22Rv1 (cell line): ENCODE measurements around the gene SPTLC3.

ENCODE experiments used
- H3K27ac ChIP-seq: fragments of 450-650 bp; 2 replicates; pipeline ENCODE4 v1.5.1; 2017
- ZFX ChIP-seq: fragments of 450-650 bp; IDR thresholded peaks from 2 replicates; pipeline ENCODE4 v1.6.1; 2017; ENCODE audit warnings: antibody characterized with exemption, borderline replicate concordance
- TF ChIP-seq, protein P1 (sequence below): fragments of 450-650 bp; IDR thresholded peaks from 2 replicates; pipeline ENCODE4 v1.5.1; 2017; ENCODE audit warnings: mild to moderate bottlenecking

The SPTLC3 gene

DNA sequence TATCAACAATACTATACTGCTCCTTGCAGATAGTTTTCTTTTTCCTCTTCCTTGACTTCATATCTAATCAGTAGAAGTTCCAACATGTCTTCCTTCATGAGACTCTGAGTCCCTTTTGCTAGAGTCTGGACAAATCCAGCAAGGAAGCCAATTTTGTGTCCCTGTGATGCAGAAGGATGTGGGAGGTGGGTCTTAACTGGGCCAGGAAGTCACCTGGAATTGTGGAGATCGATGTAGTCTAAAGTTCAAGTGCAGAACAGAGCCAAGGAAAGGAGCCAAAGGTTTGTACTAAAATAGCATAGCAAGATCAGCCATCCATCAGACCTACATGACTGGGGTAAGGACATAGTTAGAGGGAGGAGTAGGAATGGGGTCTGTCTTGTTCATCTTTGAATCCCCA is 37.6 kb downstream of the SPTLC3 start:
- H3K27ac ChIP-seq: no peak overlapping the region
- no peak for TF ChIP-seq ZFX
- TF ChIP-seq, protein P1, sequence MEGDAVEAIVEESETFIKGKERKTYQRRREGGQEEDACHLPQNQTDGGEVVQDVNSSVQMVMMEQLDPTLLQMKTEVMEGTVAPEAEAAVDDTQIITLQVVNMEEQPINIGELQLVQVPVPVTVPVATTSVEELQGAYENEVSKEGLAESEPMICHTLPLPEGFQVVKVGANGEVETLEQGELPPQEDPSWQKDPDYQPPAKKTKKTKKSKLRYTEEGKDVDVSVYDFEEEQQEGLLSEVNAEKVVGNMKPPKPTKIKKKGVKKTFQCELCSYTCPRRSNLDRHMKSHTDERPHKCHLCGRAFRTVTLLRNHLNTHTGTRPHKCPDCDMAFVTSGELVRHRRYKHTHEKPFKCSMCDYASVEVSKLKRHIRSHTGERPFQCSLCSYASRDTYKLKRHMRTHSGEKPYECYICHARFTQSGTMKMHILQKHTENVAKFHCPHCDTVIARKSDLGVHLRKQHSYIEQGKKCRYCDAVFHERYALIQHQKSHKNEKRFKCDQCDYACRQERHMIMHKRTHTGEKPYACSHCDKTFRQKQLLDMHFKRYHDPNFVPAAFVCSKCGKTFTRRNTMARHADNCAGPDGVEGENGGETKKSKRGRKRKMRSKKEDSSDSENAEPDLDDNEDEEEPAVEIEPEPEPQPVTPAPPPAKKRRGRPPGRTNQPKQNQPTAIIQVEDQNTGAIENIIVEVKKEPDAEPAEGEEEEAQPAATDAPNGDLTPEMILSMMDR: no peak

- no peak for TF ChIP-seq ZFX
- TF ChIP-seq, protein P1: no peak
- no peak overlapping the region for H3K27ac ChIP-seq
These were observed 45.2 kb downstream of the SPTLC3 start for GRCh38 chr20:13054011-13054410.

DNA sequence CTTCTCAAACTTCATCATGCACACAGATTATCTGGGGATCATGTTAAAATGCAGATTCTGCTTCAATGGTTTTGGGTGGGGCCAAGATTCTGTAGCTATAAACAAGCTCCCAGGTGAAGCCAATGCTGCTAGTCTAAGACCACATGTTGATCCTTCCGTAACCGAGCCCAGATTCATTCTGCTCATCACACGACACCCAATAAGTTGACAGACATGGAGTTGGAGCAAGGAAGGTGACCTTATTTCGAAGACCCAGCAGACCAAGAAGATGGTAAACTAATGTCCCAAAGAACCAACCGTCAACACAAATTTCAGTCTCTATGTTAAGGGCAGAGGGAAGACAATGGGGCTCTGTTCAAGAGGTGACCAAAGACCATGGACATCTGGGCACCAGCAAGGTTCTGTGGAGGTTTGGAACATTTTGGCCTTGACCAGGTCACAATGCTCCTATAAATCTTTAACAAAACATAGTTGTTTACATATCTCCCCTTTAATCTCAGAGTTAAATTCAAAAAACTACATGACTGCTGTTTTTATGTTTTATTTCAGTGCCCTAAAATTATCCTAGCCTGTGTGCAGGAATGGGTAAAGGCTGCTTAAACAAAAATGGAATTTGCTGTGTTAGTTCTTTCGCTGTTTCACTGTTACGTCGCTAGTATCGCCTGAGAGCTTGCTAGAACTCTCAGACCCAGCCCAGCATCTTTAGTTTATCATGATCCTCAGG is 50.1 kb downstream of the SPTLC3 start:
- TF ChIP-seq, protein P1: no peak
- no peak for TF ChIP-seq ZFX
- no peak overlapping the region for H3K27ac ChIP-seq

GRCh38 chr20:13059398-13060136 is 50.8 kb downstream of the SPTLC3 start:
- no peak overlapping the region for H3K27ac ChIP-seq

DNA sequence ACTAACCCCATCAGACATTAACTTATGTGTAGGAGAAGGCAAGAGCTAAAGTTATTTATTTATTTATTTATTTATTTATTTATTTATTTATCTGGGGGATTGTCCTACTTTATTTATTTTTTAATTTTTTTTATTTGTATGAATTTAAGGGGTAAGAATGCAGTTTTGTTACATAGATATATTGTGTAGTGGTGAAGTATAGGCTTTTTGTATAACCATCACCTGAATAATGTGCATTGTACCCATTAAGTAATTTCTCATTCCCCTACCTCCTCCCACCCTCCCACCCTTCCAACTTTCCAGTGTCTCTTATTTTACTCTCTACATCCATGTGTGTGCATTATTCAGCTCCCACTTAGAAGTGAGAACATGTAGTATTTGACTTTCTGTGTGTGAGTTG is 51.6 kb downstream of the SPTLC3 start:
- no peak for TF ChIP-seq ZFX
- TF ChIP-seq, protein P1: no peak
- no peak overlapping the region for H3K27ac ChIP-seq

More at GRCh38 chr20:13059398-13060136, 50.8 kb downstream of the SPTLC3 start:
- no peak for TF ChIP-seq ZFX
- TF ChIP-seq, protein P1: no peak

GRCh38 chr20:13061381-13061780 is 52.6 kb downstream of the SPTLC3 start:
- H3K27ac ChIP-seq: no peak overlapping the region
- no peak for TF ChIP-seq ZFX
- TF ChIP-seq, protein P1: no peak

DNA sequence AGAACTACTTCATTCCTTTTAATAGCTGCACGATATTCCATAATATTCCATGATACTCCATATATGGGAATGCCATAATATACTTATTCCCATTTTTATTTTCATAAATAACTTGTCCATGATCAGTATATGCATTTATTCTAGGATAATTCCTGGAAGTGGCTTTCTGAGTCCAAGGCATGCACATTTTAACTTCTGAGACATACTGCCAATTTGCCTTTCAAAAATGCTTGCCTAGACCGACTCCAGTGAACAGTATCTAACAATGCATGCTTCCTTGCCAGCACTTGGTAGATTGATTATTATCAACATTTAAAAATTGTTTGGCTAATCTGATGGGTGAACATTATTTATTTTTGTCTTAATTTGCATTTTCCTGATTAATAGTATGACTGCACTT is 54.0 kb downstream of the SPTLC3 start:
- TF ChIP-seq ZFX: no peak
- TF ChIP-seq, protein P1: no peak
- no peak overlapping the region for H3K27ac ChIP-seq
